Upper lobe of left lung (tissue), 6 donors: ENCODE data around the gene DNAJC18. TPM values are rescaled to one million over a fixed set of nuclear protein-coding genes. Genes with fewer than 3 reads are reported as not detected.
A peak's percentile ranks its signal among the peaks of the same experiment; 100 is the strongest.

ENCODE experiments used
- ATAC-seq, 2 donors: fragments of 200-7000 bp; cut with Tn5 transposase; one replicate each; pipeline ENCODE4 v1.9.1; 2022; ENCODE audit warnings: mild to moderate bottlenecking in 2 of 2, moderate library complexity in 2 of 2; ENCODE audit not compliant: low FRiP score in 2 of 2
- DNase-seq, 2 donors: peaks; one replicate each; pipeline ENCODE4 v3.0.0-alpha.2; 2019 to 2020
- H3K27ac ChIP-seq, 4 donors: fragments of 200-600 bp; sonication (generic); one replicate each; pipeline ENCODE4 v1.5.1; 2016 to 2019
- H3K27me3 ChIP-seq, 4 donors: fragments of 200-600 bp; sonication (generic); one replicate each; pipeline ENCODE4 v1.5.1; 2017 to 2019
- H3K36me3 ChIP-seq, 4 donors: fragments of 200-600 bp; sonication (generic); one replicate each; pipeline ENCODE4 v1.5.1; 2016 to 2019
- H3K4me1 ChIP-seq, 4 donors: fragments of 200-600 bp; sonication (generic); one replicate each; pipeline ENCODE4 v1.5.1; 2018 to 2019
- H3K4me3 ChIP-seq, 4 donors: fragments of 200-600 bp; sonication (generic); one replicate each; pipeline ENCODE4 v1.5.1; 2017 to 2019; ENCODE audit warnings: mild to moderate bottlenecking in 2 of 4, moderate library complexity in 1 of 4
- H3K9me3 ChIP-seq, 4 donors: fragments of 200-600 bp; sonication (generic); one replicate each; pipeline ENCODE4 v1.5.1; 2018 to 2019
- CTCF ChIP-seq, 6 experiments: fragments of 450-650 bp in 4 of 6; fragments of 200-600 bp in 2 of 6; sonication (generic) in 2 of 6; IDR thresholded peaks; one replicate each; pipeline ENCODE4 v1.5.1; 2016 to 2019; ENCODE audit warnings: antibody characterized with exemption in 6 of 6
- EP300 ChIP-seq, 4 donors: sonication (generic); formaldehyde crosslinking; IDR thresholded peaks; one replicate each; pipeline ENCODE4 v1.5.1; 2017; ENCODE audit warnings: antibody characterized with exemption in 4 of 4, control low read depth in 2 of 4
- POLR2A ChIP-seq, 4 donors: fragments of 450-650 bp; IDR thresholded peaks; one replicate each; pipeline ENCODE4 v1.5.1; 2016 to 2017; ENCODE audit warnings: antibody characterized with exemption in 4 of 4, mild to moderate bottlenecking in 2 of 4
- POLR2AphosphoS5 ChIP-seq, 2 donors: sonication (generic); formaldehyde crosslinking; IDR thresholded peaks; one replicate each; pipeline ENCODE4 v1.5.1; 2017; ENCODE audit warnings: antibody characterized with exemption in 2 of 2
- WGBS, 2 donors: methylation state at CpG; one replicate each; pipeline ENCODE4 v1.1.5; 2017 to 2018; 5-methylcytosine and 5-hydroxymethylcytosine counted together
- total RNA-seq, 6 donors: library from RNA; depleted of rRNA in 4 of 6; stranded (reverse); fragments of >200 nt in 4 of 6; gene quantifications; one replicate each; pipeline versions ENCODE4 v1.1.0 to v1.2.1, GENCODE V29; 2016 to 2021
- donor health status: DM: no; HTN: no; CAD: no; lungs with moderate emphysema.
- donor health status: DM: no; HTN: yes; CAD: no; lungs with severe emphysema.

DNAJC18 gene
- total RNA-seq, 6 donors from 2014 or later, result 1.0 to 11.6 (median 6.3) TPM

GRCh38 chr5:139402561-139403158, 36.7 kb downstream of the DNAJC18 start:
- Histone ChIP-seq H3K4me1 (peaks cover 13 to 18% (median 15%) of the 10 kb centered on the region in 4 donors), H3K9me3 (no peaks in the 10 kb centered on the region), H3K36me3 (no peaks in the 10 kb centered on the region), H3K4me3 (no peak overlapping the region), H3K27ac (peak overlapping the region in 2 of 4 donors; percentile 87 to 91), H3K27me3 (no peaks in the 10 kb centered on the region)
- DNase-seq, result no peak
- ATAC-seq, result no peak
- 75 to 87% methylated on average over 7 of the region's 7 CpGs for WGBS, 2 donors
- TF ChIP-seq POLR2A (IDR thresholded peaks at IDR 0.05) (no peak), CTCF (IDR thresholded peaks at IDR 0.05) (peak in 3 of 6 experiments; percentile 11 to 21 (median 13))

GRCh38 chr5:139401546-139401945, 37.8 kb downstream of the DNAJC18 start:
- Histone ChIP-seq H3K4me3 (no peak overlapping the region), H3K36me3 (no peaks in the 10 kb centered on the region), H3K9me3 (no peaks in the 10 kb centered on the region), H3K4me1 (peaks cover 13 to 18% (median 15%) of the 10 kb centered on the region in 4 donors), H3K27me3 (no peaks in the 10 kb centered on the region), H3K27ac (no peak overlapping the region)
- 86 to 92% methylated on average over 10 of the region's 10 CpGs for WGBS, 2 donors
- ATAC-seq (no peak), DNase-seq (no peak)
- TF ChIP-seq POLR2A (IDR thresholded peaks at IDR 0.05) (no peak), CTCF (IDR thresholded peaks at IDR 0.05) (no peak), POLR2AphosphoS5 (IDR thresholded peaks at IDR 0.05) (no peak), EP300 (IDR thresholded peaks at IDR 0.05) (no peak)

DNA sequence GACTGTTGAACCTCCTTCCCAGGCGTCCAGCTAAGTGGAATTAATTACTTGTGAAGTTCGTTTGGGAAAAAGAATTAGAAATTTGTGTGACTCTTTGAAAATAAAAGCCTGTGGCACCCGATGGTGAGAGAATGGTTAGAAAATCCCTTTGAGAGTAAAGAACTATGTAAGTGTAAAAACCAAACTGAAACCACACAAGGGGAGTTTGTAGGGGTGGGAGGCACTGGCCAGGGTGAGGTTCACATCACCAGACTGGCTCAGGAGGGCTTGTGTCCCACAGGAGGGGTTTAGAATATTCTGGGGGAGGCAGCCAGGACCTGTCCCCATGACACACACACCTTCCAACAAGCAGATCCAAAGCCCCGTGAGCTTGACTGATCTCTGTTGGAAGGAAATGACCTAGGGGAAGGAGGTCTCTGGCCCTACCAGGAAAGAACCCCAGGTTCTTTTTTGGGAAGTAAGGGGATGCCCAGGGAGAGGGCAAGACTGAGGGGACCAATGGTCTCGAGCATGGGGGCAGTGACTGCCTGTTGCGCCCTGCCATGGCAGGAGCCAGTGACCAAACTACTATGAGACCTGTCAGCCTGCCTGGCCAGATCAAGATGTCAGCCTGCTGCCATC, 39.7 kb downstream of the DNAJC18 start:
- Histone ChIP-seq H3K27me3 (peaks cover 0 to 7% (median 2%) of the 10 kb centered on the region in 4 donors), H3K4me3 (no peak overlapping the region), H3K27ac (no peak overlapping the region), H3K9me3 (no peaks in the 10 kb centered on the region), H3K4me1 (peaks cover 12 to 24% (median 17%) of the 10 kb centered on the region in 4 donors), H3K36me3 (no peaks in the 10 kb centered on the region)
- ATAC-seq (no peak), DNase-seq (no peak)
- TF ChIP-seq EP300 (IDR thresholded peaks at IDR 0.05), result no peak
- TF ChIP-seq CTCF (IDR thresholded peaks at IDR 0.05), result no peak
- no peak for TF ChIP-seq POLR2A (IDR thresholded peaks at IDR 0.05)
- TF ChIP-seq POLR2AphosphoS5 (IDR thresholded peaks at IDR 0.05), result no peak
- WGBS, 2 donors, result 83 to 87% methylated on average over 6 of the region's 6 CpGs

- Histone ChIP-seq H3K9me3 (no peaks in the 10 kb centered on the region), H3K4me1 (peaks cover 11 to 30% (median 22%) of the 10 kb centered on the region in 4 donors), H3K4me3 (no peak overlapping the region), H3K36me3 (no peaks in the 10 kb centered on the region), H3K27ac (no peak overlapping the region), H3K27me3 (peaks cover 0 to 24% (median 14%) of the 10 kb centered on the region in 4 donors)
- TF ChIP-seq POLR2A (IDR thresholded peaks at IDR 0.05) (no peak), POLR2AphosphoS5 (IDR thresholded peaks at IDR 0.05) (no peak), EP300 (IDR thresholded peaks at IDR 0.05) (no peak), CTCF (IDR thresholded peaks at IDR 0.05) (no peak)
- no peak for ATAC-seq
- DNase-seq, result no peak
- WGBS, 2 donors, result 50 to 54% methylated on average over 6 of the region's 6 CpGs
These were observed 41.4 kb downstream of the DNAJC18 start for GRCh38 chr5:139397921-139398320.
